Measurements from ENCODE around the gene BUB1B. TPM values are rescaled to one million over a fixed set of nuclear protein-coding genes. Genes with fewer than 3 reads are reported as not detected.

The BUB1B gene
- total RNA-seq, 1 donor: 2.2 TPM

DNA sequence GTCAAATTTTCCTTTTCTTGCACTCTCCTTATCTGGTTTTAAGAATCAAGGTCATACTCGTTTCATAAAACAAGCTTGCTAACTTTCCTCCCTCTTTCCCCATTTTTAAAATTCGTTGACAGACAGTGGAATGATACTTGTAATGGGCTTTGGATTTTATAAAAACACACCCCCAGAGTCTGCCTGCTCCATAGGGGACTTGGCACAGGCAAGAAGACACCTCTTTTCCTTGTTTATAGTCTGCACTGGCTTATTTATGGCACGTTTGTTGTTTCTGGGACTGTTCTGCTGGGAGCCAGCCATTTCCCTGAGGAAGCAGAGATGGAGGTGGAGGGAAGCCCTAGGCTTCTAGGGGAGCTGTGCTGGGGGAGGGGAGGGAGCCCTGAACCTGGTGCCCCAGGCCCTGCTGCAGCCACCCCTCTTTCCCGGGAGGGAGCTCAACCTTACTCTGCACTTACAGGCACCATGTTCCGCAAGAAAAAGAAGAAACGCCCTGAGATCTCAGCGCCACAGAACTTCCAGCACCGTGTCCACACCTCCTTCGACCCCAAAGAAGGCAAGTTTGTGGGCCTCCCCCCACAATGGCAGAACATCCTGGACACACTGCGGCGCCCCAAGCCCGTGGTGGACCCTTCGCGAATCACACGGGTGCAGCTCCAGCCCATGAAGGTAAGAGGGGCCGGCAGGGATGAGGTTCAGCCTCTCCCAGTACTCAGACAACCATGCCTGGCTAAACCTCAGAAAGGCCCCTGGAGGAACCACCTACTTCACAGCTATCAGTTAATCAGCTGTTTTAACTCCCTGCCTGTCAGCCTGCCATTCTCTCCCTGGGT, 103.7 kb downstream of the BUB1B start:
- no peaks in the 10 kb centered on the region for H3K9me3 ChIP-seq (ENCODE audit: low read depth, low read length)
- H3K4me1 ChIP-seq (ENCODE audit: insufficient read depth, low read length): peaks cover 17% of the 10 kb centered on the region
- H3K27ac ChIP-seq (ENCODE audit: low read depth, low read length): no peak overlapping the region
- DNase-seq (ENCODE audit: insufficient read length, low spot score, missing footprints): no peak
- H3K79me2 ChIP-seq (ENCODE audit: insufficient read depth, low read length): no peaks in the 10 kb centered on the region
- H3K4me2 ChIP-seq (ENCODE audit: insufficient read depth, low read length): no peak overlapping the region
- H3K27me3 ChIP-seq (ENCODE audit: insufficient read depth, low read length): no peaks in the 10 kb centered on the region
- H3K36me3 ChIP-seq (ENCODE audit: insufficient read depth, low read length): no peaks in the 10 kb centered on the region
- no peaks in the 10 kb centered on the region for H4K20me1 ChIP-seq (ENCODE audit: insufficient read depth, low read length)
- no peak overlapping the region for H2AFZ ChIP-seq (ENCODE audit: low read length)
- no peak overlapping the region for H3K4me3 ChIP-seq (ENCODE audit: insufficient read depth, low read length)
- TF ChIP-seq, protein P1, sequence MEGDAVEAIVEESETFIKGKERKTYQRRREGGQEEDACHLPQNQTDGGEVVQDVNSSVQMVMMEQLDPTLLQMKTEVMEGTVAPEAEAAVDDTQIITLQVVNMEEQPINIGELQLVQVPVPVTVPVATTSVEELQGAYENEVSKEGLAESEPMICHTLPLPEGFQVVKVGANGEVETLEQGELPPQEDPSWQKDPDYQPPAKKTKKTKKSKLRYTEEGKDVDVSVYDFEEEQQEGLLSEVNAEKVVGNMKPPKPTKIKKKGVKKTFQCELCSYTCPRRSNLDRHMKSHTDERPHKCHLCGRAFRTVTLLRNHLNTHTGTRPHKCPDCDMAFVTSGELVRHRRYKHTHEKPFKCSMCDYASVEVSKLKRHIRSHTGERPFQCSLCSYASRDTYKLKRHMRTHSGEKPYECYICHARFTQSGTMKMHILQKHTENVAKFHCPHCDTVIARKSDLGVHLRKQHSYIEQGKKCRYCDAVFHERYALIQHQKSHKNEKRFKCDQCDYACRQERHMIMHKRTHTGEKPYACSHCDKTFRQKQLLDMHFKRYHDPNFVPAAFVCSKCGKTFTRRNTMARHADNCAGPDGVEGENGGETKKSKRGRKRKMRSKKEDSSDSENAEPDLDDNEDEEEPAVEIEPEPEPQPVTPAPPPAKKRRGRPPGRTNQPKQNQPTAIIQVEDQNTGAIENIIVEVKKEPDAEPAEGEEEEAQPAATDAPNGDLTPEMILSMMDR (IDR thresholded peaks at IDR 0.05; ENCODE audit: extremely low read depth, low read depth, low read length): no peak

DNA sequence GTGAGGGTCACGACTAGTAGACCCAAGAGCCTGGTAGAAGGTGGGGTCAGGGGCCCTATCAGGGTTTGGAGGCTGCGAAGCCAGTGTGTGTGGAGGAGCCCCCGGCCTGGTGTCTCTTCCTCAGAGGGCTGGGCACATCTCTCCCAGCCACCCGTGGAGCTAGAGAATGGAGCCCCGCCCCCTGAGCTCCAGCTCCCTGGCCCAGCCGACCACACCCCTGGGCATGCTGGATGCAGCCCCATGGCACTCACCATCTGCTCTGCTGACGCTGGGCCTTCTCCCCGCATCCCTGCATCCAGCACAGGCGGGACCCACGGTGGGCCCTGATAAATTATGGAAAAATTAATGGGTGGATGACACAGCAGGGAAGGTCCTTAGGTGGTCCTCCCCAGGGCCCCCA, 104.5 kb downstream of the BUB1B start:
- H2AFZ ChIP-seq (ENCODE audit: low read length): no peak overlapping the region
- no peak overlapping the region for H3K27ac ChIP-seq (ENCODE audit: low read depth, low read length)
- no peaks in the 10 kb centered on the region for H3K27me3 ChIP-seq (ENCODE audit: insufficient read depth, low read length)
- peaks cover 17% of the 10 kb centered on the region for H3K4me1 ChIP-seq (ENCODE audit: insufficient read depth, low read length)
- H3K4me2 ChIP-seq (ENCODE audit: insufficient read depth, low read length): no peak overlapping the region
- TF ChIP-seq, protein P1 (IDR thresholded peaks at IDR 0.05; ENCODE audit: extremely low read depth, low read depth, low read length): no peak
- no peaks in the 10 kb centered on the region for H3K9me3 ChIP-seq (ENCODE audit: low read depth, low read length)
- no peaks in the 10 kb centered on the region for H3K79me2 ChIP-seq (ENCODE audit: insufficient read depth, low read length)
- no peak for DNase-seq (ENCODE audit: insufficient read length, low spot score, missing footprints)
- no peaks in the 10 kb centered on the region for H4K20me1 ChIP-seq (ENCODE audit: insufficient read depth, low read length)
- H3K36me3 ChIP-seq (ENCODE audit: insufficient read depth, low read length): no peaks in the 10 kb centered on the region
- H3K4me3 ChIP-seq (ENCODE audit: insufficient read depth, low read length): no peak overlapping the region

DNA sequence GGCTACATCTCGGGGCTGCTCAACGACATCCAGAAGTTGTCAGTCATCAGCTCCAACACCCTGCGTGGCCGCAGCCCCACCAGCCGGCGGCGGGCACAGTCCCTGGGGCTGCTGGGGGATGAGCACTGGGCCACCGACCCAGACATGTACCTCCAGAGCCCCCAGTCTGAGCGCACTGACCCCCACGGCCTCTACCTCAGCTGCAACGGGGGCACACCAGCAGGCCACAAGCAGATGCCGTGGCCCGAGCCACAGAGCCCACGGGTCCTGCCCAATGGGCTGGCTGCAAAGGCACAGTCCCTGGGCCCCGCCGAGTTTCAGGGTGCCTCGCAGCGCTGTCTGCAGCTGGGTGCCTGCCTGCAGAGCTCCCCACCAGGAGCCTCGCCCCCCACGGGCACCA, 105.0 kb downstream of the BUB1B start:
- Histone ChIP-seq H3K9me3 (ENCODE audit: low read depth, low read length) (no peaks in the 10 kb centered on the region), H3K4me3 (ENCODE audit: insufficient read depth, low read length) (no peak overlapping the region), H3K4me2 (ENCODE audit: insufficient read depth, low read length) (no peak overlapping the region), H3K27me3 (ENCODE audit: insufficient read depth, low read length) (no peaks in the 10 kb centered on the region), H3K27ac (ENCODE audit: low read depth, low read length) (no peak overlapping the region), H2AFZ (ENCODE audit: low read length) (no peak overlapping the region), H3K79me2 (ENCODE audit: insufficient read depth, low read length) (no peaks in the 10 kb centered on the region), H4K20me1 (ENCODE audit: insufficient read depth, low read length) (no peaks in the 10 kb centered on the region), H3K4me1 (ENCODE audit: insufficient read depth, low read length) (peaks cover 17% of the 10 kb centered on the region), H3K36me3 (ENCODE audit: insufficient read depth, low read length) (no peaks in the 10 kb centered on the region)
- no peak for DNase-seq (ENCODE audit: insufficient read length, low spot score, missing footprints)
- TF ChIP-seq, protein P1 (IDR thresholded peaks at IDR 0.05; ENCODE audit: extremely low read depth, low read depth, low read length): no peak

DNA sequence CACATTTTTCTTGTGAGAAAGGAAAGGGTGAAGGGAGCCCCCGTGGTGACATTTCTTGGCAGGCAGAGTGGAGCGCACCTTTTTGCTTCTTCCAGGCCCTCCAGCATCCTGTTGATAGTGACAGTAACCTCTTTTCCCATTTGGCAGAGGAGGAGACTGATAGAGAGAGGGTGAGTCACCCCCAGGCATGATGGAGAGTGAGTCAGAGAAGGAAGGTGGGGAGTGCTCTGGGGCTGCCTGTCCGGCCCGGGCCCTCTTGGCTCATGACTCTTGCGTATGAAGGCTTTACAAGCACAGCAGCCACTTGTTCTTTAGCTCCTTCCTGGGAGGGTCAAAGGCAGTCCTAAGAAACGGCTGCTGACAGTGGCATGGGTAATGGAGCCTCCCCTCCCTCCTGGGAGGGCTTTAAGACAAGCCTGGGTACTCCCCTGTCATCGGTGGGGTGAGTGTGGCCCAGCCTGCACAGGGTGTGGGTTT, 106.0 kb downstream of the BUB1B start:
- H3K4me2 ChIP-seq (ENCODE audit: insufficient read depth, low read length): no peak overlapping the region

More for the DNA sequence above, 106.0 kb downstream of the BUB1B start:
- Histone ChIP-seq H3K9me3 (ENCODE audit: low read depth, low read length) (no peaks in the 10 kb centered on the region), H2AFZ (ENCODE audit: low read length) (peak overlapping the region; percentile 80), H4K20me1 (ENCODE audit: insufficient read depth, low read length) (no peaks in the 10 kb centered on the region), H3K4me3 (ENCODE audit: insufficient read depth, low read length) (no peak overlapping the region), H3K79me2 (ENCODE audit: insufficient read depth, low read length) (no peaks in the 10 kb centered on the region), H3K27ac (ENCODE audit: low read depth, low read length) (peak overlapping the region; percentile 73), H3K4me1 (ENCODE audit: insufficient read depth, low read length) (peaks cover 17% of the 10 kb centered on the region), H3K36me3 (ENCODE audit: insufficient read depth, low read length) (no peaks in the 10 kb centered on the region), H3K27me3 (ENCODE audit: insufficient read depth, low read length) (no peaks in the 10 kb centered on the region)
- DNase-seq (ENCODE audit: insufficient read length, low spot score, missing footprints): peak; percentile 100
- TF ChIP-seq, protein P1 (IDR thresholded peaks at IDR 0.05; ENCODE audit: extremely low read depth, low read depth, low read length): no peak

Data from osteoblast (primary cell).